Upper lobe of left lung (tissue), 4 donors: ENCODE measurements around the gene MAG.

Source experiments
- EP300 ChIP-seq, 4 donors: sonication (generic); formaldehyde crosslinking; IDR thresholded peaks; one replicate each; pipeline ENCODE4 v1.5.1; 2017; ENCODE audit warnings: antibody characterized with exemption in 4 of 4, control low read depth in 2 of 4
- POLR2A ChIP-seq, 4 donors: fragments of 450-650 bp; IDR thresholded peaks; one replicate each; pipeline ENCODE4 v1.5.1; 2016 to 2017; ENCODE audit warnings: antibody characterized with exemption in 4 of 4, mild to moderate bottlenecking in 2 of 4
- POLR2AphosphoS5 ChIP-seq, 2 donors: sonication (generic); formaldehyde crosslinking; IDR thresholded peaks; one replicate each; pipeline ENCODE4 v1.5.1; 2017; ENCODE audit warnings: antibody characterized with exemption in 2 of 2
- TF ChIP-seq, protein P1 (sequence below), 6 experiments: fragments of 450-650 bp in 4 of 6; fragments of 200-600 bp in 2 of 6; sonication (generic) in 2 of 6; IDR thresholded peaks; one replicate each; pipeline ENCODE4 v1.5.1; 2016 to 2019; ENCODE audit warnings: antibody characterized with exemption in 6 of 6

DNA sequence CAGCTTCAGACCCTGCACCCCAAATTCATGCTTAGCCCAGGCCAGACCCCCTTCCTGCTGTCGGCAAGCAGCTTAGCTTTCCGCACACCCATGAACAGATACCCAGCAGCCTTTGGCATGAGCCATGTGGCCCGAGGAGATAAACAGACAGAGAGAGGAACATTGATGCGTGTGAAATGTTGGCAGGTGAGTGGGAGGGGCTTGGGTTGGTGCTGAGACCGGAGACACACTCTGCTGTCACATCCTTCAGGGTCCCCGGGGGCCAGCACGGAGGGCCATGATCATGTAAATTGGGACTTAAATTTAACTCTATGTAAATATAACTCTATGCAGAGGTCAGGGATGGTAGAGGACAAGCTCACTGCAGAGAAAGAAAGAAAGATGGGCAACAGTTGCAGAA is 38.5 kb downstream of the MAG start:
- TF ChIP-seq, protein P1, sequence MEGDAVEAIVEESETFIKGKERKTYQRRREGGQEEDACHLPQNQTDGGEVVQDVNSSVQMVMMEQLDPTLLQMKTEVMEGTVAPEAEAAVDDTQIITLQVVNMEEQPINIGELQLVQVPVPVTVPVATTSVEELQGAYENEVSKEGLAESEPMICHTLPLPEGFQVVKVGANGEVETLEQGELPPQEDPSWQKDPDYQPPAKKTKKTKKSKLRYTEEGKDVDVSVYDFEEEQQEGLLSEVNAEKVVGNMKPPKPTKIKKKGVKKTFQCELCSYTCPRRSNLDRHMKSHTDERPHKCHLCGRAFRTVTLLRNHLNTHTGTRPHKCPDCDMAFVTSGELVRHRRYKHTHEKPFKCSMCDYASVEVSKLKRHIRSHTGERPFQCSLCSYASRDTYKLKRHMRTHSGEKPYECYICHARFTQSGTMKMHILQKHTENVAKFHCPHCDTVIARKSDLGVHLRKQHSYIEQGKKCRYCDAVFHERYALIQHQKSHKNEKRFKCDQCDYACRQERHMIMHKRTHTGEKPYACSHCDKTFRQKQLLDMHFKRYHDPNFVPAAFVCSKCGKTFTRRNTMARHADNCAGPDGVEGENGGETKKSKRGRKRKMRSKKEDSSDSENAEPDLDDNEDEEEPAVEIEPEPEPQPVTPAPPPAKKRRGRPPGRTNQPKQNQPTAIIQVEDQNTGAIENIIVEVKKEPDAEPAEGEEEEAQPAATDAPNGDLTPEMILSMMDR (IDR thresholded peaks at IDR 0.05) = no peak
- TF ChIP-seq EP300 (IDR thresholded peaks at IDR 0.05) = no peak
- TF ChIP-seq POLR2A (IDR thresholded peaks at IDR 0.05) = no peak
- no peak for TF ChIP-seq POLR2AphosphoS5 (IDR thresholded peaks at IDR 0.05)
